NT2/D1 (cell line): Measurements from ENCODE around the gene AGPAT3.

Source experiments
- SUZ12 ChIP-seq: IDR thresholded peaks from 2 replicates; pipeline ENCODE4 v1.6.1; 2011; ENCODE audit not compliant: insufficient read length, insufficient read depth; ENCODE audit errors: extremely low read depth
- YY1 ChIP-seq: IDR thresholded peaks from 2 replicates; pipeline ENCODE4 v1.6.1; 2011; ENCODE audit not compliant: insufficient read length, insufficient read depth
- ZNF274 ChIP-seq: IDR thresholded peaks from 2 replicates; pipeline ENCODE4 v1.6.1; 2011; ENCODE audit warnings: mild to moderate bottlenecking, low read depth, low read length

DNA sequence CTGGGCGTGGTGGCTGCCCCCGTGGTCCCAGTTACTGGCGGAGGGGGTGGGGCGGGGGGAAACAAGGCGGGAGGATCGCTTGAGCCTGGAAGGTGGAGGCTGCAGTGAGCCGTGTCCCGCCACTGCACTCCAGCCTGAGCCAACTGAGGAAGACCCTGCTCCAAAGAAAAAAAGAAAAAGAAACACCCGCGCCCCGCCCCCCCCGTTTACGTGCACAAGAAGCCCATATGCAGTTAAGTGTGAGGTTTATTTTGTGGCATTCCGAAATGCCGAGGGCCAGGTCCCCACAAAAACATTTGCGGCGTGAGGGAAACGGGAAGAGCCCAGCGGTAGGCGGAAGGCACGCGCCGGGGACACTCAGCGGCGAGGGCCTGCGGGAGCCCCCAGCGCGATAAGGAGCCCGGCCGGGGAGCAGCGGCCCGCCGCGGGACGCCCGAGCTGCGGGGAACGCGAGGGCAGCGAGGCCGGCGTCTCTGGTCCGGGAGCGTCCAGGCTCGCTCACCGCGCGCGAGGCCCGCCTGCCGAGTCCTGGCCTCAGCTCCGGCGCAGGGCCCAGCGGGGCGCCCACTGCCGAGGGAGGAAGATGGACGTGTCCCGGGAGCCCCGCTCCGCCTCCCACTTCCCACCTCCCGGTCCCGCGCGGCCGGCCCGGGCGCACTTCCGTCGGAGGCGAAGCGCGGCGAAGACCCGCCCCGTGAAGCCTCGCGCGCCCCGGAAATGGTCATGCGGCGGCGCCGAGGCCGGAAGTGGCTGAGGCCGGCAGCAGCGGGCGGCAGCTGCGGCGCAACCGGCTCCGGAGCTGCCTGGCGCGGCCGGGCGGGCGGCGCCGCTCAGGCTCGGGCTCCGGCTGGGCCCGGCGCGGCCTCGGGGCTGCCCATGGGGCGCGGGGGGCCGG lies 146.8 kb downstream of the AGPAT3 start, which contains the start of gene TRAPPC10:
- no peak for TF ChIP-seq ZNF274
- TF ChIP-seq YY1 = no peak
- no peak for TF ChIP-seq SUZ12
